A549 (cell line): ENCODE results near the gene STX8.

ENCODE experiments used
- CEBPB ChIP-seq, 2 experiments: fragments of >200 bp in 1 of 2; sonication (Bioruptor Twin) in 1 of 2; formaldehyde crosslinking in 1 of 2; IDR thresholded peaks; 2 replicates each; pipeline ENCODE4 v1.6.1; 2012 to 2016
- CTCF ChIP-seq: fragments of >200 bp; sonication (Bioruptor Twin); formaldehyde crosslinking; IDR thresholded peaks from 3 replicates; pipeline ENCODE4 v1.5.1; 2016
- HDAC2 ChIP-seq: fragments of 200-600 bp; sonication (generic); IDR thresholded peaks from 2 replicates; pipeline ENCODE4 v1.6.1; 2016
- JUN ChIP-seq, 2 experiments: fragments of >200 bp; sonication (Bioruptor Twin); formaldehyde crosslinking; IDR thresholded peaks; 2 replicates in 1 of 2; 3 replicates in 1 of 2; pipeline ENCODE4 v1.6.1; 2016 to 2017
- KDM1A ChIP-seq: fragments of 200-600 bp; sonication (generic); IDR thresholded peaks from 2 replicates; pipeline ENCODE4 v1.6.1; 2016; ENCODE audit warnings: low read depth, mild to moderate bottlenecking
- MAX ChIP-seq: IDR thresholded peaks from 2 replicates; pipeline ENCODE4 v1.6.1; 2012
- MAZ ChIP-seq: fragments of 150-350 bp; IDR thresholded peaks from 2 replicates; pipeline ENCODE4 v1.6.1; 2014; ENCODE audit warnings: antibody characterized with exemption, low read depth, low read length, borderline replicate concordance
- REST ChIP-seq: fragments of 200-600 bp; sonication (generic); IDR thresholded peaks from 2 replicates; pipeline ENCODE4 v1.6.1; 2016; ENCODE audit warnings: antibody characterized with exemption, mild to moderate bottlenecking, moderate library complexity
- USF2 ChIP-seq: fragments of 450-650 bp; IDR thresholded peaks from 2 replicates; pipeline ENCODE4 v1.6.1; 2014; ENCODE audit warnings: antibody characterized with exemption

- TF ChIP-seq CEBPB (IDR thresholded peaks at IDR 0.05), result no peak
- TF ChIP-seq REST, result no peak
- no peak for TF ChIP-seq CTCF
- TF ChIP-seq JUN (IDR thresholded peaks at IDR 0.05), result no peak
- TF ChIP-seq USF2, result no peak
- TF ChIP-seq MAX, result no peak
- no peak for TF ChIP-seq HDAC2
- TF ChIP-seq MAZ, result no peak
- TF ChIP-seq KDM1A, result no peak
Measured at GRCh38 chr17:9232155-9232475, 343.5 kb downstream of the STX8 start.
